HepG2 (cell line): ENCODE measurements around the gene ACADVL. TPM values are rescaled to one million over a fixed set of nuclear protein-coding genes. Genes with fewer than 3 reads are reported as not detected.
A peak's percentile ranks its signal among the peaks of the same experiment; 100 is the strongest.

Experiments used
- ATAC-seq: fragments of 200-7000 bp; cut with Tn5 transposase; 3 replicates; pipeline ENCODE4 v1.9.1; 2020; ENCODE audit warnings: mild to moderate bottlenecking, moderate library complexity
- BruUV-seq: library from RNA; stranded (reverse); fragments of 400-500 nt; replicated peaks from 2 replicates; lab custom pipeline; 2021; lab: Mats Ljungman, UMichigan
- CTCF ChIA-PET: fragments of 300-600 bp; formaldehyde crosslinking; extraction: SDS; loops from one replicate; lab custom pipeline; 2021; ENCODE audit warnings: low total read pairs, inconsistent platforms, low intra/inter-chr PET ratio; lab: Yijun Ruan, JAX
- POLR2A ChIA-PET: fragments of 350-600 bp; sonication (Branson Sonifier 250); formaldehyde crosslinking; loops from one replicate; lab custom pipeline; 2020; ENCODE audit warnings: antibody characterized with exemption, inconsistent platforms; lab: Yijun Ruan, JAX
- DNase-seq: peaks from one replicate; pipeline ENCODE4 v3.0.0-alpha.2; 2015; ENCODE audit warnings: low spot score
- FAIRE-seq: peaks from 3 replicates; lab custom pipeline; 2011; peaks lifted over from hg19 to GRCh38; lab: Jason Lieb, UNC
- H2AFZ ChIP-seq: one replicate; pipeline ENCODE4 v1.6.1; 2011; ENCODE audit warnings: low read length, inconsistent platforms
- H3K27ac ChIP-seq: fragments of 300-600 bp; 3 replicates; pipeline ENCODE4 v1.8.0; 2011; ENCODE audit warnings: mixed run types, mild to moderate bottlenecking, mixed read lengths, low read length, inconsistent platforms; ENCODE audit not compliant: insufficient read depth; ENCODE audit errors: extremely low read length
- H3K27me3 ChIP-seq, 2 experiments: fragments of 200-600 bp in 1 of 2; 2 replicates in 1 of 2; 3 replicates in 1 of 2; pipeline versions ENCODE4 v1.6.0 to v1.8.0; 2011; ENCODE audit warnings: low read length in 2 of 2, mild to moderate bottlenecking in 2 of 2, moderate library complexity in 2 of 2, inconsistent platforms in 1 of 2; ENCODE audit not compliant: insufficient read depth in 2 of 2, control insufficient read depth in 1 of 2
- H3K36me3 ChIP-seq, 2 experiments: fragments of 200-600 bp in 1 of 2; replicated peaks in 1 of 2; 2 replicates in 1 of 2; 3 replicates in 1 of 2; pipeline versions ENCODE4 v1.5.1 to v1.8.0; 2011; ENCODE audit warnings: low read length in 2 of 2, inconsistent platforms in 1 of 2; ENCODE audit not compliant: insufficient read depth in 2 of 2, control insufficient read depth in 1 of 2
- H3K4me1 ChIP-seq: 2 replicates; pipeline ENCODE4 v1.5.1; 2012; ENCODE audit warnings: low read length, inconsistent platforms; ENCODE audit not compliant: insufficient read depth
- H3K4me2 ChIP-seq: 2 replicates; pipeline ENCODE4 v1.6.0; 2011; ENCODE audit warnings: low read depth, low read length, inconsistent platforms
- H3K4me3 ChIP-seq, 3 experiments: fragments of 200-600 bp in 1 of 3; sonication (generic), shearing (Covaris generic) in 1 of 3; replicated peaks in 1 of 3; 2 replicates each; pipeline ENCODE4 v1.5.1; 2011 to 2016; ENCODE audit warnings: low read length in 3 of 3, inconsistent platforms in 2 of 3, low read depth in 2 of 3, mild to moderate bottlenecking in 2 of 3, control low read depth in 1 of 3, mixed read lengths in 1 of 3; ENCODE audit not compliant: insufficient read depth in 1 of 3
- H3K79me2 ChIP-seq: one replicate; pipeline ENCODE4 v1.6.1; 2011; ENCODE audit warnings: low read length, inconsistent platforms; ENCODE audit not compliant: insufficient read depth
- H3K9ac ChIP-seq: 2 replicates; pipeline ENCODE4 v1.6.0; 2011; ENCODE audit warnings: mild to moderate bottlenecking, low read depth, low read length, inconsistent platforms; ENCODE audit not compliant: insufficient read depth
- H3K9me3 ChIP-seq: 2 replicates; pipeline ENCODE4 v1.5.1; 2012; ENCODE audit warnings: mild to moderate bottlenecking, low read length
- H4K20me1 ChIP-seq: 2 replicates; pipeline ENCODE4 v1.6.0; 2011; ENCODE audit warnings: inconsistent platforms, mild to moderate bottlenecking, low read length, moderate library complexity; ENCODE audit not compliant: insufficient read depth
- ASH2L ChIP-seq: fragments of 300-600, 200-600 bp; sonication (generic); IDR thresholded peaks from 2 replicates; pipeline ENCODE4 v1.7.0; 2017; ENCODE audit warnings: low read depth, mild to moderate bottlenecking, moderate library complexity, mixed read lengths, low read length; ENCODE audit not compliant: insufficient read length
- CENPT ChIP-seq: sonication (generic); formaldehyde crosslinking; IDR thresholded peaks from 2 replicates; pipeline ENCODE4 v1.8.0; 2022; ENCODE audit warnings: low read depth, mild to moderate bottlenecking, moderate library complexity, missing genetic modification reagents
- GPN1 ChIP-seq: sonication (generic); formaldehyde crosslinking; IDR thresholded peaks from 2 replicates; pipeline ENCODE4 v1.5.1; 2020; ENCODE audit warnings: missing genetic modification reagents, borderline replicate concordance
- TCF7 ChIP-seq: sonication (generic); IDR thresholded peaks from 2 replicates; pipeline ENCODE4 v1.6.1; 2016; ENCODE audit warnings: antibody characterized with exemption, low read depth
- ZNF18 ChIP-seq: sonication (generic); formaldehyde crosslinking; IDR thresholded peaks from 2 replicates; pipeline ENCODE4 v1.8.0; 2022; ENCODE audit warnings: mild to moderate bottlenecking, missing genetic modification reagents; ENCODE audit not compliant: insufficient replicate concordance
- WGBS: methylation state at CpG from one replicate; pipeline ENCODE4 v1.1.6; 2017; ENCODE audit warnings: low lambda C conversion rate; 5-methylcytosine and 5-hydroxymethylcytosine counted together
- in situ Hi-C: cut with HindIII; loops from 2 replicates; pipeline ENCODE4 v1.10.0; 2017; ENCODE audit warnings: low pct_unique_long_range_greater_than_20kb; ENCODE audit not compliant: extremely low pct_ligation_motif_present
- intact Hi-C: fragments of 100-400 bp; cut with micrococcal nuclease; formaldehyde crosslinking; loops from one replicate; pipeline ENCODE4 v1.10.0; 2022; ENCODE audit not compliant: unreplicated experiment
- polyA plus RNA-seq, 8 experiments: library from polyadenylated mRNA; depleted of rRNA in 3 of 8; stranded (reverse) in 7 of 8; unstranded in 1 of 8; fragments of >200 nt; fragmentation: Illumina TruSeq in 4 of 8; extraction: Trizol in 4 of 8; gene quantifications; 2 replicates each; pipeline versions ENCODE4 v1.2.1 to v1.2.3, GENCODE V29; 2011 to 2016; ENCODE audit warnings: low read depth in 4 of 8, missing spikeins in 1 of 8, mixed read lengths in 1 of 8; ENCODE audit not compliant: insufficient read depth in 1 of 8
- total RNA-seq, 5 experiments: library from RNA; depleted of rRNA; stranded (reverse); fragments of >200 nt; fragmentation: Illumina TruSeq; extraction: Trizol; gene quantifications; 2 replicates each; pipeline ENCODE4 v1.2.3, GENCODE V29; 2016; ENCODE audit warnings: low read depth in 1 of 5
- TF ChIP-seq, protein P1 (sequence below): sonication (generic); formaldehyde crosslinking; IDR thresholded peaks from 2 replicates; pipeline ENCODE4 v1.5.0; 2020; ENCODE audit warnings: missing genetic modification reagents

The ACADVL gene
- total and polyA plus RNA-seq, 2 of the 13 experiments (the other 11 are each of a cell fraction or from before 2014, with no cell fraction given), result 219 to 412 TPM

- ChIA-PET POLR2A (interaction anchor here (1.2 to 4.4 kb wide), 15 partner anchors 8 to 141 kb away, joined by 4 to 76 read pairs (median 19); partner anchors contain the start of genes ACADVL, ASGR2, DLG4 and DVL2), CTCF (interaction anchor here (1.5 to 1.8 kb wide), 2 partner anchors 9 to 41 kb away, joined by 4 read pairs; no protein-coding TSS in a partner anchor)
- H3K4me1 ChIP-seq, result peaks cover 53% of the 10 kb centered on the region
- H3K4me2 ChIP-seq, result peak overlapping the region; percentile 92
- H3K79me2 ChIP-seq, result peaks cover 47% of the 10 kb centered on the region
- H3K27ac ChIP-seq, result peak overlapping the region; percentile 98
- H4K20me1 ChIP-seq, result peaks cover 36% of the 10 kb centered on the region
- H3K9ac ChIP-seq, result peak overlapping the region; percentile 96
- H2AFZ ChIP-seq, result no peak overlapping the region
- TF ChIP-seq CENPT (CRISPR knock-in tag) (no peak), TCF7 (no peak), ASH2L (no peak), ZNF18 (CRISPR knock-in tag) (no peak), GPN1 (CRISPR knock-in tag) (no peak)
- TF ChIP-seq, protein P1, sequence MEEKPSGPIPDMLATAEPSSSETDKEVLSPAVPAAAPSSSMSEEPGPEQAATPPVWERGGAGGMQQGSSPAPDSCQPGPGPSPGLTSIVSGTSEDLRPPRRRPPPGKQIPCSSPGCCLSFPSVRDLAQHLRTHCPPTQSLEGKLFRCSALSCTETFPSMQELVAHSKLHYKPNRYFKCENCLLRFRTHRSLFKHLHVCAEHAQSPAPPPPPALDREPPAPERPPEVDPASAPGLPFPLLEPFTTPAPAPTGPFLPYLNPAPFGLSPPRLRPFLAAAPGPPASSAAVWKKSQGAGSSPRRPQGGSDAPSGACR, result 0 out of 2 replicates have a peak, but pooled peaks have one; percentile 26
- no TSS peak for BruUV-seq
- no peak for DNase-seq
- in situ Hi-C loops (loop anchor here (5.0 kb wide), 1 partner anchor 40 kb away; the partner anchor contains the start of genes ACADVL and DLG4), intact Hi-C loops (loop anchor here (5.0 to 10.0 kb wide), 3 partner anchors 35 to 58 kb away; partner anchors contain the start of genes DVL2 and PHF23)
- peaks cover 17 to 37% of the 10 kb centered on the region in 2 experiments for H3K36me3 ChIP-seq
- 2% methylated on average over 17 of the region's 17 CpGs for WGBS
- no peak for ATAC-seq
- H3K4me3 ChIP-seq, result peak overlapping the region; percentile 73 to 93 (median 84)
- no peaks in the 10 kb centered on the region; a peak in 1 of 5 replicates for H3K27me3 ChIP-seq
- no peak for FAIRE-seq
- H3K9me3 ChIP-seq, result no peaks in the 10 kb centered on the region
These were observed 42.9 kb upstream of the ACADVL start for GRCh38 chr17:7176841-7177190.
